GM21717 (cell line): ENCODE measurements around the gene CCDC127.
"Not testable (repeated sequence)": the region's sequence is repeated elsewhere in the genome, so short reads cannot be mapped to it uniquely, and the experiment has no call there.

ENCODE experiments used
- ATAC-seq: cut with Tn5 transposase; IDR thresholded peaks from one replicate; pipeline ENCODE4 v1.9.1; 2021; ENCODE audit warnings: mild to moderate bottlenecking, moderate library complexity; ENCODE audit not compliant: unreplicated experiment

CCDC127 gene

GRCh38 chr5:217494-218456 lies at the start of gene CCDC127, which contains the start of gene SDHA:
Gene CCDC127, minus strand, starts transcription at chr5:218153. Its CDS starts 1,304 bp downstream, at chr5:216849.
Gene SDHA, plus strand, starts transcription at chr5:218320. Its CDS starts 36 bp downstream, at chr5:218356.
- peak; percentile 66 for ATAC-seq

DNA sequence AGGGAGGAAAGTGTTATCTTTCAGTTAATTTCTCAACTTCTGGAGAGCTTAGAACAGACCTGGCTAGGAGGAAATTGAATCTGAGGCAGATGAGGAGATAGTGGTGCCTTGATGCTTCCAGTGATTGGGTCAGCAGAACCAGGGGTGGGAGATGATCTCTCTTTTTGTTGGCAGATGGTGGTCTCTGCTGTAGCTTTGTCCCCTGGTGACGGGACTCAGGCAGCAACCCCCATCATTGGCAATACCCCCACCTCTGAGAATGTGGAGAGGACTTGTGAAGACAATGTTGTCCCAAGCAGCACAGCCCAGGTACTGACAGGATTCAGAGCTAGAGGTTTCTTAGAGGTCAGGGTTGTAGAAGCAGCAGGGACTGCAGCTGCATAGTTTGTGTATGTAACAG lies 49.8 kb upstream of the CCDC127 start:
- ATAC-seq: no peak

DNA sequence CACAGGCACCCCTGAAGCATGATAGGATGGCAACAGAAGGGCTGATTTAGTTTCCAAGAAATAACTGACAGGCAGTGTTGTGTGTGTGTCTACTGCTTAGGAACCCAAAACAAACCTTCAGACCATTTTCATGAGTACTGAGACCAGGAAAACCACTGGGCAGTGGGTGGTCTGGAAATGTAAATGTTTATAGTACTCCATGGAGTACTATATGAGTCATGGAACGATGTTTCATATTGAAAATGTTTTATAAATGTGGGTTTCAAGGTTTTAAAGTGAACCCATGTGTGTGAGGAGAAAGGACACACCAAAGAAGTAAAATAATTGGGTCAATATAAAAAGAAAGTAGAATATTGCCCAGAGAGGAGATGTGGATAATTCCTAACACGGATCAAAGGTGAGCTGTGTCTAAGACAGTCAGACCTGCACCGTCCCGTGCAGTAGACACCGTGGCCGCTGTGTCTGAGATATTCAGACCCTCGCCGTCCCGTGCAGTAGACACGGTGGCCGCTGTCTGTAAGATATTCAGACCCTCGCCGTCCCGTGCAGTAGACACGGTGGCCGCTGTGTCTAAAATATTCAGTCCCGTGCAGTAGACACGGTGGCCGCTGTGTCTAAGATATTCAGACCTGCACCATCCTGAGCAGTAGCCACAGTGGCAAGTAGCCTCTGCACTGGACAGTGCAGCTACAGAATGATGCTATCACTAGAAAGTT lies 48.5 kb upstream of the CCDC127 start:
- ATAC-seq: not testable (repeated sequence)

DNA sequence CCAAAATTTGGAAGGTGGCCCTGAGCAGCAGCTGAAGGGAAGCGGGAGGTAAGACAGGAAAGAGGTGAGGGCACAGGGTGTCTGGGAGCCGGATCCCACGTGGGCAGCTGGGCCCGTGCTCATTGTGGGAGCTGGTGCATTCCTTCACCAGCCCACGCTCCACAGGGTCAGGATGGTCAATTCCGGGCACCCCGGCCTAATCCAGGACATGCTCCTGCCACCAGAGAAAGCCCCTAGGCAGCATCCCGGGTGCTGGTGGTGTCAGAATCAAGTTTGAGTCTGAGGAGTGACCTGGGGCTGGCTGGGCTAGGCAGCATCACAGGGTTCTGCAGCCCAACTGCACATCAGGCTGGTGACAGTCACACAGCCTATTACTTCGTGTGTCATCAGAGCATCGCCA lies 46.4 kb upstream of the CCDC127 start:
- ATAC-seq: no peak

DNA sequence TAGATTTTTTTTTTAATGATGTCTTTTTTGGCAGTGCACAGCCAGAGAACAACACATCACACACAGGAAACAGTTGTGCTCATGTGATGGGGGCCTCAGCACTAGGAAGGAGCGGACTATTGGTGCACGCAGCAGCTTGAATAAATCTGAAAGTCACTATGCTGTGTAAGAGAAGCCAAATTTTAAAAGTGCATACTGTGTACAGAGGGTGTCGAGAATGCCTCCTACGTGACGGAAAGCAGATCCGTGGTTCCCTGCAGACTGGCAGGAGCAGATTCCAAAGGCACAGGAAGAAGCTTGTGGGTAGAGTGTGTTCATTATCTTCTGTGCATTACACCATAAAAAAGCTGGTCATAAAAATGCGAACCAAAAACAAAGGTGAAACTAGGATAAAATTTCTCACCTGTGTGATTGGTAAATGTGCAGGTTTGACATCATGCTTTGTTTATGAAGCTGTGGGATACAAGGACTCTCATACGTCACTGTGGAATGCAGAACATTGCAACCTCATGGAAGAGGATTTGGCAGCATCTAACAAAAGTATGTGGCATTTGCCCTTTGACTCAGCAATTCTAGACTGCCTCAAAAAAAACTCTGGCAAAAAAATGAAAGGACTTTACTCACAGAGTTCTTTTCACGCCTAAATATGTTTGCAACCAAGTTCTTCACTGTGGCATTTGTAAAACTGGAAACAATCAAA lies 45.5 kb upstream of the CCDC127 start:
- ATAC-seq: not testable (repeated sequence)

DNA sequence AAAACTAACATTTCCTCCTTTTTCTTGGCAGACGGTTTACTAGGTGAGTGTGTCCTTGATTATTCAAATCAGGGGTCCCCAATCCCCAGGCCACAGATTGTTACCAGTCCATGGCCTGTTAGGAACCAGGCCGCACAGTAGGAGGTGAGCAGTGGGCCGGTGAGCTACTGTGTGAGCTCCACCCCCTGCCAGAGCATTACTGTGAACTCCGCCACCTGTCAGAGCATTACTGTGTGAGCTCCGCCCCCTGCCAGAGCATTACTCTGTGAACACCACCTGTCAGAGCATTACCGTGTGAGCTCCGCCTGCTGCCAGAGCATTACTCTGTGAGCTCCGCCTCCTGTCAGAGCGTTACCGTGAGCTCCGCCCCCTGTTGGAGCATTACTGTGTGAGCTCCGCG lies 39.2 kb upstream of the CCDC127 start:
- ATAC-seq: no peak

DNA sequence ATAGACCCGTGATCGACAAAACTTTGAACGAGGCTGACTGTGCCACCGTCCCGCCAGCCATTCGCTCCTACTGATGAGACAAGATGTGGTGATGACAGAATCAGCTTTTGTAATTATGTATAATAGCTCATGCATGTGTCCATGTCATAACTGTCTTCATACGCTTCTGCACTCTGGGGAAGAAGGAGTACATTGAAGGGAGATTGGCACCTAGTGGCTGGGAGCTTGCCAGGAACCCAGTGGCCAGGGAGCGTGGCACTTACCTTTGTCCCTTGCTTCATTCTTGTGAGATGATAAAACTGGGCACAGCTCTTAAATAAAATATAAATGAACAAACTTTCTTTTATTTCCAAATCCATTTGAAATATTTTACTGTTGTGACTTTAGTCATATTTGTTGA lies 38.4 kb upstream of the CCDC127 start:
- not testable (repeated sequence) for ATAC-seq

- not testable (repeated sequence) for ATAC-seq
Measured at GRCh38 chr5:255116-255515, 37.2 kb upstream of the CCDC127 start.

DNA sequence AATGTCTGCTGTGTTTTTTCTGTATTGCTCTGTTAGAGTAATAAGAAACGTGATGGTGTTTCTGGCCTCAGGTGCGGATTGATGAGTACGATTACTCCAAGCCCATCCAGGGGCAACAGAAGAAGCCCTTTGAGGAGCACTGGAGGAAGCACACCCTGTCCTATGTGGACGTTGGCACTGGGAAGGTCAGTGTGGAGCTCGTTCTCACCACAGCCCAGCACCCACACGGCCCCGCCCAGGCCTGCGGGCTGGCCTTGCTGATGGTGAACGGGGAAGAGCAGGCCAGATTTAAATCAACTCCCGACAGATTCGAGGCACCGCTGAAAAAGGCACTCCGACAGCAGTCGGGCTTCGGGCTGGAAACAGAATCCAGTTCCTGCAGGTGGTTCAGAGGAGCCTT lies 36.4 kb upstream of the CCDC127 start:
- not testable (repeated sequence) for ATAC-seq

- no peak for ATAC-seq
Measured at GRCh38 chr5:252546-252945, 34.6 kb upstream of the CCDC127 start.

DNA sequence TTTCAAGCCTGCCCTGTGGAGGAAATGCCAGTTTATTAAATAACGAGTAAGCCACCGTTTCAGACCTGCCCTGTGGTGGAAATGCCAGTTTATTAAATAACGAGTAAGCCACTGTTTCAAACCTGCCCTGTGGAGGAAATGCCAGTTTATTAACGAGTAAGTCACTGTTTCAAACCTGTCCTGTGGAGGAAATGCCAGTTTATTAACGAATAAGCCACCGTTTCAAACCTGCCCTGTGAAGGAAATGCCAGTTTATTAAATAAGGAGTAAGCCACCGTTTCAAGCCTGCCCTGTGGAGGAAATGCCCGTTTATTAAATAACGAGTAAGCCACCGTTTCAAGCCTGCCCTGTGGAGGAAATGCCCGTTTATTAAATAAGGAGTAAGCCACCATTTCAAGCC lies 34.0 kb upstream of the CCDC127 start:
- not testable (repeated sequence) for ATAC-seq

DNA sequence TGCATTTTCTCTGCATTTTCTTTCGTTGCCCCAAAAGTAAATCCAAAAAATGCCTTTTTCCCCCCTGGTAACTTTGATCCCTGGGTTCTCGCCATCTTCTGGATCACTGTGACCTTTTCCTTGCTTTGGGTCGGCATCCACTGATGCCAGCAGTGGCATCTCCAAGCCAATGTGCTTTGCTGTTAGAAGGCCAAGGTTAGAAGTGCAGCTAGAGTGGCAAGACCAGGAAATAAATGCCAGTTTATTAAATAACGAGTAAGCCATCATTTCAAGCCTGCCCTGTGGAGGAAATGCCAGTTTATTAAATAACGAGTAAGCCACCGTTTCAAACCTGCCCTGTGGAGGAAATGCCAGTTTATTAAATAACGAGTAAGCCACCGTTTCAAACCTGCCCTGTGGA lies 33.6 kb upstream of the CCDC127 start:
- not testable (repeated sequence) for ATAC-seq

- ATAC-seq: not testable (repeated sequence)
Measured at GRCh38 chr5:251016-251415, 33.1 kb upstream of the CCDC127 start.

DNA sequence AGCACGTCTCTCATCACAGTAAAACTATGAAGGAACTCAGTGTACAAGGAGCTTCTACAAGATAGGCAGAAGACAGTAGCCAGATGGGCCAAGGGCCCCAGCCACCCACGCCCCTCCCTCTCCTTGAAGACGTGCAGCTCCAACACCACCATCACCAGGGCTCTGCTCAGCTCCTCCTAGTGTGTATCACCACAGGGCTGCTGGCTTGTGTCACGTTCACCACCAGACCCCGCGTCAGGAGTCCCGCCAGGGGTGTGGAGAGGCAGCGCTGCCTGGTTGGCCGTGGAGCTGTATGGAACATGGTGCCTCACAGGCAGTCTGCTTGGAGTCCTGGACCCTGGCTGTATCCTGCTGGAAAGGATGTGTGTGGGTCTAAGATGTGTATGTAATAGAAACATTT lies 32.4 kb upstream of the CCDC127 start:
- ATAC-seq: not testable (repeated sequence)

GRCh38 chr5:245717-246116 lies 27.8 kb upstream of the CCDC127 start:
- not testable (repeated sequence) for ATAC-seq

DNA sequence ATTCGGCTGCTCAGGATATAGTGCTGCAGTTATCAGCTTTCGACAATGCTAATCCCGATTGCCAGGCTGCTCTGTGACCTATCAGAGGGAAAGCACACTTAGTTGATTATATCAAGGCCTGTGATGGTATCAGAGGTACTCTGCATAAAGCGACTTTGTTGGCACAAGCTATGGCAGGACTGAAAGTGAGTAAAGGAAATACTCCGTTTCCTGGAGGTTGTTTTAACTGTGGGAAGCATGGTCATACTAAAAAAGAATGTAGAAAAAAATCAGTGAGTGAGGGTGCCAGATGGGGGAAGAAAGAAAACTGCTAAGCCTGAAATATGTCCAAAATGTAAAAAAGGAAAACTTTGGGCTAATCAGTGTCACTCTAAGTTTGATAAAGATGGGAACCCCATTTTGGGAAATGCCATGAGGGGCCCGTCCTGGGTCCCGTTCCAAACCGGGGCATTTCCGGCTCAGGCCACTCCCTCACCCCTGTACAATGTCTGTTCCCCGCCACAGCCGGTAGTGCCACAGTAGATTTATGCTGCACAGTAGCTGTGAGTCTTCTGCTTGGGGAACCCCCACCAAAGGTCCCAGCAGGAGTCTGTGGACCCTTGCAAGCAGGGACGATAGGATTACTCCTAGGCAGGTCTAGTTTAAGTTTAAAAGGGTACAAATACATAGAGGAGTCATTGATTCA lies 25.9 kb upstream of the CCDC127 start:
- not testable (repeated sequence) for ATAC-seq

- not testable (repeated sequence) for ATAC-seq
Measured at GRCh38 chr5:241045-241669, 23.2 kb upstream of the CCDC127 start.

DNA sequence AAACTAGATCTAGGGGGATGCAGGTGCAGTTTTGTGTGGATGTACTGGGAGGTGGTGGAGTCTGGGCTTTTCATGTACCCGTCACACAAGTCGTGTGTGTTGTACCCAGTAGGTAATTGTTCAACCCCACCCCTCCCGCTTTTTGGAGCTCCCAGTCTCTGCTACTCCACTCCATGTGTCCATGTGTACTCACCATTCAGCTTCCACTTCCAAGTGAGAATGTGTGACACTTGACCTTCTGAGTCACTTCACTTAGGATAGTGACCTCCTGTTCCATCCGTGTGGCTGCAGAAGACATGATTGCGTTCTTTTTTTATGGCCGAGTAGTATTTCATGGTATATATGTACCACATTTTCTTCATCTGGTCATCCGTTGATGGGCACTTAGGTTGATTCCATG lies 22.6 kb upstream of the CCDC127 start:
- ATAC-seq: not testable (repeated sequence)

DNA sequence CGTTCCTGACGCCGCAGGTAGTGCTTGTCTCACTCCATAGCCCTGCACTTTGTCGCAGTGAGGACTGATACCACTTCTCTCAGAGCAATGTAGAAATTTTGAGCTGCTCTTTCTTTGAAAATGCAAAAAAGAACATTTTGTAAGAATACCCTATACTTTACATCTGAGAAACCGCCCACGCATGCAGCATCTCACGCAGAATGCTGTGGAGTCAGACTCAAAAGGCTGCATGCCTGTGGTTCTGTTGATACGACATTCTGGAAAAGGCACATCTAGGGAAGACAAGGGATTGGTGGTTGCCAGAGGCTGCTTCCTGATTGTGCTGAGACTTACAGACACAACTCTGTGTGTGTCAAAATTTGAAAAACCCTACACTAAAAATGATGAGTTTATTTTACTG lies 20.0 kb upstream of the CCDC127 start:
- not testable (repeated sequence) for ATAC-seq

- ATAC-seq: not testable (repeated sequence)
Measured at GRCh38 chr5:235527-235926, 17.6 kb upstream of the CCDC127 start.
